Inflammatory macrophage treated with lipopolysaccharide for 4 hours (primary cell): ENCODE measurements around the gene EFNA5.
A peak's percentile ranks its signal among the peaks of the same experiment; 100 is the strongest.

Source experiments
- DNase-seq: peaks from one replicate; pipeline ENCODE4 v3.0.0-alpha.2; 2020

The EFNA5 gene

GRCh38 chr5:107670932-107671741, at the start of gene EFNA5:
Gene EFNA5 (minus strand): TSS chr5:107670937.
- no peak for DNase-seq

DNA sequence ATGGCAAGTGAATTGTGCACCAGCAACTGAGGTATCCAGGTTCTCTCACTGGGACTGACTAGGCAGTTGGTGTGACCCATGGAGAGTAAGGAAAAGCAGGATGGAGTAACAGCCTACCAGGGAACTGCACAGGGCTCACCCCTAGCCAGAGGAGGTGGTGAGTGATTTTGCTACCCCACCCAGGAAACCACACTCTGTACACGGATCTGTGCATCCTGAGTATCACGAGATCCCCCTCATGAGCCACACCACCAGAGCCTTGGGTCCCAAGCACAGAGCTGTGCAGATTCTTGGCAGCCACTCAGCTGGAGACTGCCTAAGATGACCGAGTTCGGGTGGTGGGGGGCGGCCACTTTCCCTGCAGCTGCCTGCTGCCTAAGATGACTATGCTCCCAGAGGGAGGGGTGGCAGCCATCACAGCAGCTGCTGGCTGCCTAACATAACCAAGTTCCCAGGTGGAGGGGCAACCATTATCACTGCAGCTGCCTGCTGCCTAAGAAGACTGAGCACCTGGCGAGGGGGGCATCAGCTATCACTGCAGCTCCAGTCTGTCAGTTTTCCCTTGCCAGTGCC, 48.4 kb upstream of the EFNA5 start:
- no peak for DNase-seq

GRCh38 chr5:107717816-107718215, 47.1 kb upstream of the EFNA5 start:
- DNase-seq: no peak

- DNase-seq: no peak
Measured at GRCh38 chr5:107713228-107713627, 42.5 kb upstream of the EFNA5 start.

DNA sequence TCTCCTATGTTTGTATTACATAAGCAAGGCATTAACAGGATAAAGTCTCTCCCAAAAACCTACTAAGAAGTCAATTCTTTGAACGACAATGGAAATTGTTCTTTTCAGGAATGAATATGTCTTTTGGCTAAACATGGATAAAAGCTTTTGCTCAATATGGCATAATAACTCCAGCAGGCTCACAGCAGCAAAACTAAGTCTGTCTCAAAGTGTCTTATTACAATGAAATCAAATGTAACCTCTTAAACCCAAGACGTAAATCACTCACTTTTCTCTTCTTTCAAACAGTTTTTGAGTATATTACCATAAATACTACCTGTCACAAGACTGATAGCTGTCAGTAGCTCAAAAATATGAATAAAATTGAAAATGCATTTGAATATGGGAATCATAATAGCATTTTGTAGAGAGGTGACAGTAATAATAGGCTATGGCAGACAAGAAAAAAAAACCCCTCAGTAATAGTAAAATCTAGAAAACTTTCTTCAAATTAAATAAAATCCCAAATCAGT, 41.7 kb upstream of the EFNA5 start:
- DNase-seq: no peak

DNA sequence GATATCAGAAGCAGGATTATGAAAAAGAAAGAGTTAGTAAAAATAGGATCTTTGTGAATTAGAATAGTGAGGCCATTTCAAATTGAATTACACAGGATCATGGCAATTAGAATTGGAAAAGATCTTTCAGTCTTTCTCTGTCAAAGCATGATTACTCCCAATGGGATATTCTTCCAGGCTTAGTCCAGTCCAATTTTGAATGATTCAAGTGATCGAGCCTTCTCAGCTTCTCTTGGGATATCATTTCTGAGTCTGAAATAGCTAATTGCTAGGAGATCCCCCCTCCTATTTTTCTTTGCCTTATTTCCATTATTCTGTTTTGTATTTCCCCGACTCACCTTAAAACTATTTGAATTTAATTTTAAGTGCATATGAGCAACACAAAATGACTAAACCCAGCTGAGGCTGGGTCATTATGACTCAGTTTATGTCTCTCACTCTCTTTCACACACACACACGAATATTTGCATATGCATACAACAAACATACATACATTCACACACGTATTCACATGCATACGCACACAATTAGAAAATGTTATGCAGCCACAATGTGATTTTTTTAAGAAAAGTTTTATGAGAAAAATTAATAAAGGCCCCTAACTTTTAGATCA, 34.8 kb upstream of the EFNA5 start:
- DNase-seq: no peak

- no peak for DNase-seq
Measured at GRCh38 chr5:107704681-107705401, 34.1 kb upstream of the EFNA5 start.

- no peak for DNase-seq
Measured at GRCh38 chr5:107700481-107700880, 29.7 kb upstream of the EFNA5 start.

DNA sequence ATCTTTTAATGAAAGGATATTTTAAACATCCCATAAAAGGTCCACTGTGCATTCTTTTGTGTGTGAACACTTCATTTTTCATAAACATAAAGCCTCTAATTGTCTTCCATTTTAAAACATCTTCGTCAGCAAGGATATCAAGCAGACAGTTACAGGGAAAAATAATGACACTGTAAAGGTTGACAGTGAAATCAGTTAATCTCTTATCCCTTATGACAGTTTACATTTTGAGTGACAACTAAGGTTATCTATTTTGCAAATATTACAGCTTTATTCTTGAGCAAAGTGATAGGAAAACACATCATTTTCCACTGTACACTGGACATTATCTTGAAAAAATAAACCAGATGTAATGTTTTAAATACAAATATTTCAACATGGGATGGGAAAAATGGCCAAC, 28.7 kb upstream of the EFNA5 start:
- DNase-seq: no peak

- no peak for DNase-seq
Measured at GRCh38 chr5:107698286-107698685, 27.5 kb upstream of the EFNA5 start.

DNA sequence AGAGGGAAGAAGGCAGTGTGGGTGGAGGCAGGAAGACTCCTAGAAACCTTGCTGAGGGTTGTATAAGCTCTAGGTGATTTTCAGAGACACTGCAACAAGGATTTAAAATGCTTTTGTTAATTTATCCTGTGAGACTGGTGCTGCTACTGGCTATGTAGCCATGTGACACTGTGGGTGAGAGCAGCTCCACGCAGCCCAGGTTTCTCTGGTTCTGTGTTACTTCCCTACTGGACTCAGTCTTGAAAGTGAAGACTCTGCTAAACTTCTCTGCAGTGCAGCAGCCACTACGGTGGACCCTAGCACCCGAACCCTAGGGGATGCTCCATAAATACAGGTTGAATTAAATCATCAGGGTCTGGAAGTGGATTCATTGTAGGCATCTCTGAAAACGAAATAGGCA, 25.8 kb upstream of the EFNA5 start:
- DNase-seq: no peak

- DNase-seq: no peak
Measured at GRCh38 chr5:107696080-107696479, 25.3 kb upstream of the EFNA5 start.

GRCh38 chr5:107687937-107688336, 17.2 kb upstream of the EFNA5 start:
- no peak for DNase-seq

DNA sequence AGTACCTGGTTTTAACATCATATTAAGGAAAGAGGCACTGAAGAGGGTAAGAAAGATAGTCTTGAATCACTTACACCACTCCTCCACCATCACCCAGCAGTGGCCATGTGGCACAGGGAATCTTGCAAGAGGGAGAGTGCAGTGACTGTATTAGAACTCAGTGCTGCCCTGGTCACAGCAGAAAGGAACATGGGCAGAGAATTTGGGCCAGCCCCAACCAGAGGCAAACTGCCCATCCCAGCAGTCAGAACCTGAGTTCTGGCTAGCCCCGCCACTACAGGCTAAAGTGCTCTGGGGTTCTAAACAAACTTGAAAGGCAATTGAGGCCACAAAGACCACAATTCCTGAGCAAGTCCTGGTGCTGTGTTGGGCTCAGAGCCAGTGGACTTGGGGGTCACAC, 16.7 kb upstream of the EFNA5 start:
- DNase-seq: no peak

GRCh38 chr5:107682533-107682932, 11.8 kb upstream of the EFNA5 start:
- DNase-seq: no peak

GRCh38 chr5:107680799-107681198, 10.1 kb upstream of the EFNA5 start:
- no peak for DNase-seq

- DNase-seq: no peak
Measured at GRCh38 chr5:107680099-107680498, 9.4 kb upstream of the EFNA5 start.

- no peak for DNase-seq
Measured at GRCh38 chr5:107676702-107677101, 6.0 kb upstream of the EFNA5 start.

GRCh38 chr5:107675201-107675600, 4.5 kb upstream of the EFNA5 start:
- DNase-seq: no peak

GRCh38 chr5:107674655-107675054, 3.9 kb upstream of the EFNA5 start:
- no peak for DNase-seq

GRCh38 chr5:107673368-107674136, 2.8 kb upstream of the EFNA5 start:
- peak; percentile 77 for DNase-seq

- DNase-seq: no peak
Measured at GRCh38 chr5:107673039-107673367, 2.3 kb upstream of the EFNA5 start.
